ENCODE results near the gene CAMKK2. TPM values are rescaled to one million over a fixed set of nuclear protein-coding genes. Genes with fewer than 3 reads are reported as not detected.

Gene CAMKK2
- total and polyA plus RNA-seq, 4 donors, result 10.5 to 26.0 (median 20.5) TPM

GRCh38 chr12:121237415-121237814 lies 59.1 kb downstream of the CAMKK2 start:
- H3K9ac ChIP-seq (ENCODE audit: low read depth in 1 of 2, low read length in 2 of 2), result no peak overlapping the region
- peaks cover 7 to 15% (median 10%) of the 10 kb centered on the region in 4 donors for H3K4me1 ChIP-seq (ENCODE audit: control insufficient read depth in 4 of 4, insufficient read depth in 4 of 4, low read length in 3 of 4)
- peaks cover 0 to 25% (median 16%) of the 10 kb centered on the region in 4 donors for H3K36me3 ChIP-seq (ENCODE audit: control insufficient read depth in 4 of 4, insufficient read depth in 3 of 4, low read depth in 1 of 4, low read length in 3 of 4)
- H3K27ac ChIP-seq (ENCODE audit: low read depth in 1 of 2, low read length in 2 of 2), result no peak overlapping the region
- H3K9me3 ChIP-seq (ENCODE audit: control insufficient read depth in 4 of 4, low read length in 3 of 4), result no peaks in the 10 kb centered on the region
- WGBS, result 45% methylated on average over 8 of the region's 8 CpGs
- DNase-seq (ENCODE audit: low spot score), result no peak
- H3K4me3 ChIP-seq (ENCODE audit: low read depth in 1 of 3, low read length in 3 of 3), result no peak overlapping the region
- no peaks in the 10 kb centered on the region for H3K27me3 ChIP-seq (ENCODE audit: control insufficient read depth in 4 of 4, insufficient read depth in 4 of 4, low read length in 3 of 4)
- no peak for TF ChIP-seq FOXA2 (IDR thresholded peaks at IDR 0.05)
- TF ChIP-seq TAF1 (conservative IDR thresholded peaks at IDR 0.05), result no peak
- TF ChIP-seq JUND (IDR thresholded peaks at IDR 0.05), result no peak
- no peak for TF ChIP-seq GABPA (IDR thresholded peaks at IDR 0.05 in 1 of 2, conservative IDR thresholded peaks at IDR 0.05 in 1 of 2)
- no peak for TF ChIP-seq NR2F2 (IDR thresholded peaks at IDR 0.05)
- peak; percentile 18 for TF ChIP-seq SP1 (IDR thresholded peaks at IDR 0.05)
- TF ChIP-seq, protein P1, sequence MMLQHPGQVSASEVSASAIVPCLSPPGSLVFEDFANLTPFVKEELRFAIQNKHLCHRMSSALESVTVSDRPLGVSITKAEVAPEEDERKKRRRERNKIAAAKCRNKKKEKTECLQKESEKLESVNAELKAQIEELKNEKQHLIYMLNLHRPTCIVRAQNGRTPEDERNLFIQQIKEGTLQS (IDR thresholded peaks at IDR 0.05), result no peak
- TF ChIP-seq YY1 (IDR thresholded peaks at IDR 0.05), result peak; percentile 73
- TF ChIP-seq, protein P2, sequence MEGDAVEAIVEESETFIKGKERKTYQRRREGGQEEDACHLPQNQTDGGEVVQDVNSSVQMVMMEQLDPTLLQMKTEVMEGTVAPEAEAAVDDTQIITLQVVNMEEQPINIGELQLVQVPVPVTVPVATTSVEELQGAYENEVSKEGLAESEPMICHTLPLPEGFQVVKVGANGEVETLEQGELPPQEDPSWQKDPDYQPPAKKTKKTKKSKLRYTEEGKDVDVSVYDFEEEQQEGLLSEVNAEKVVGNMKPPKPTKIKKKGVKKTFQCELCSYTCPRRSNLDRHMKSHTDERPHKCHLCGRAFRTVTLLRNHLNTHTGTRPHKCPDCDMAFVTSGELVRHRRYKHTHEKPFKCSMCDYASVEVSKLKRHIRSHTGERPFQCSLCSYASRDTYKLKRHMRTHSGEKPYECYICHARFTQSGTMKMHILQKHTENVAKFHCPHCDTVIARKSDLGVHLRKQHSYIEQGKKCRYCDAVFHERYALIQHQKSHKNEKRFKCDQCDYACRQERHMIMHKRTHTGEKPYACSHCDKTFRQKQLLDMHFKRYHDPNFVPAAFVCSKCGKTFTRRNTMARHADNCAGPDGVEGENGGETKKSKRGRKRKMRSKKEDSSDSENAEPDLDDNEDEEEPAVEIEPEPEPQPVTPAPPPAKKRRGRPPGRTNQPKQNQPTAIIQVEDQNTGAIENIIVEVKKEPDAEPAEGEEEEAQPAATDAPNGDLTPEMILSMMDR (IDR thresholded peaks at IDR 0.05; ENCODE audit: low read depth, low read length, missing input control), result no peak
- TF ChIP-seq, protein P3, sequence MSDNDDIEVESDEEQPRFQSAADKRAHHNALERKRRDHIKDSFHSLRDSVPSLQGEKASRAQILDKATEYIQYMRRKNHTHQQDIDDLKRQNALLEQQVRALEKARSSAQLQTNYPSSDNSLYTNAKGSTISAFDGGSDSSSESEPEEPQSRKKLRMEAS (IDR thresholded peaks at IDR 0.05), result no peak
- peak; percentile 35 to 56 for TF ChIP-seq RXRA (IDR thresholded peaks at IDR 0.05)
- TF ChIP-seq HNF4G (IDR thresholded peaks at IDR 0.05), result no peak
- TF ChIP-seq, protein P4, sequence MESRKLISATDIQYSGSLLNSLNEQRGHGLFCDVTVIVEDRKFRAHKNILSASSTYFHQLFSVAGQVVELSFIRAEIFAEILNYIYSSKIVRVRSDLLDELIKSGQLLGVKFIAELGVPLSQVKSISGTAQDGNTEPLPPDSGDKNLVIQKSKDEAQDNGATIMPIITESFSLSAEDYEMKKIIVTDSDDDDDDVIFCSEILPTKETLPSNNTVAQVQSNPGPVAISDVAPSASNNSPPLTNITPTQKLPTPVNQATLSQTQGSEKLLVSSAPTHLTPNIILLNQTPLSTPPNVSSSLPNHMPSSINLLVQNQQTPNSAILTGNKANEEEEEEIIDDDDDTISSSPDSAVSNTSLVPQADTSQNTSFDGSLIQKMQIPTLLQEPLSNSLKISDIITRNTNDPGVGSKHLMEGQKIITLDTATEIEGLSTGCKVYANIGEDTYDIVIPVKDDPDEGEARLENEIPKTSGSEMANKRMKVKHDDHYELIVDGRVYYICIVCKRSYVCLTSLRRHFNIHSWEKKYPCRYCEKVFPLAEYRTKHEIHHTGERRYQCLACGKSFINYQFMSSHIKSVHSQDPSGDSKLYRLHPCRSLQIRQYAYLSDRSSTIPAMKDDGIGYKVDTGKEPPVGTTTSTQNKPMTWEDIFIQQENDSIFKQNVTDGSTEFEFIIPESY (IDR thresholded peaks at IDR 0.05), result no peak
- peak in 1 of 2 donors; percentile 7 for TF ChIP-seq RAD21 (IDR thresholded peaks at IDR 0.05)
- no peak for TF ChIP-seq EGR1 (IDR thresholded peaks at IDR 0.05; ENCODE audit: low read depth in 2 of 2)
- TF ChIP-seq FOXA1 (IDR thresholded peaks at IDR 0.05), result no peak
- TF ChIP-seq REST (IDR thresholded peaks at IDR 0.05), result no peak
- peak in 1 of 2 donors; percentile 31 for TF ChIP-seq HNF4A (conservative IDR thresholded peaks at IDR 0.05)

Measured in liver (tissue), 9 donors.